Fibroblast of the aortic adventitia (primary cell): ENCODE data around the gene RSBN1. TPM values are rescaled to one million over a fixed set of nuclear protein-coding genes. Genes with fewer than 3 reads are reported as not detected.
"Not testable (repeated sequence)": the region's sequence is repeated elsewhere in the genome, so short reads cannot be mapped to it uniquely, and the experiment has no call there.

ENCODE experiments used
- DNase-seq: peaks from one replicate; pipeline ENCODE4 v3.0.0-alpha.2; 2010; ENCODE audit warnings: low read depth
- H3K4me3 ChIP-seq: 2 replicates; pipeline ENCODE4 v1.5.1; 2011; ENCODE audit warnings: low read depth, mild to moderate bottlenecking, control low read depth, low read length, moderate library complexity
- CTCF ChIP-seq: IDR thresholded peaks from 2 replicates; pipeline ENCODE4 v1.5.1; 2011; ENCODE audit warnings: mild to moderate bottlenecking, low read length, control low read depth, inconsistent platforms; ENCODE audit not compliant: insufficient read depth
- total RNA-seq: library from RNA; depleted of rRNA; stranded (reverse); fragments of >200 nt; gene quantifications from 2 replicates; pipeline ENCODE4 v1.2.3, GENCODE V29; 2012; ENCODE audit warnings: low replicate concordance

Gene RSBN1
- total RNA-seq, 1 donor, result 9.2 TPM

- DNase-seq, result no peak
- no peak overlapping the region for H3K4me3 ChIP-seq
- TF ChIP-seq CTCF, result no peak
These were observed 45.5 kb upstream of the RSBN1 start for GRCh38 chr1:113857776-113858175.

DNA sequence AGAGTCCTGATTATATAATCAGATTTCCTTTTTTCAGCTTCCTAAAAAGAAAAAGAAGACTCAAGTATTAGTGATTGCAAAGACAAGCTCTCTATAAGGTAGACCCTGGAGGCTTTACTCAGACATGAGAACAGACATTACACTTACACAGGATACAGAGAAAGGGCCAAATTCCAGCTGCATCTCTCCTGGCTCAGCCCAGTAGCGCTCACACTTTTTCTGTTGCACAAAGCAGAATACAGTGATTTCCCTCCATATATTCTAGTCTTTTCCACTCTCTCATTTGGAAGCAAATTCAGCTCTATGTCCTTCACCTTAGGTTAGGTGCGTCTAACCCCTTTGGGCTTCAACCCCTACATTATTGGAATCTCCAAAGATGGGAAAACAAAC is 44.1 kb upstream of the RSBN1 start:
- DNase-seq, result no peak
- H3K4me3 ChIP-seq, result no peak overlapping the region
- no peak for TF ChIP-seq CTCF

DNA sequence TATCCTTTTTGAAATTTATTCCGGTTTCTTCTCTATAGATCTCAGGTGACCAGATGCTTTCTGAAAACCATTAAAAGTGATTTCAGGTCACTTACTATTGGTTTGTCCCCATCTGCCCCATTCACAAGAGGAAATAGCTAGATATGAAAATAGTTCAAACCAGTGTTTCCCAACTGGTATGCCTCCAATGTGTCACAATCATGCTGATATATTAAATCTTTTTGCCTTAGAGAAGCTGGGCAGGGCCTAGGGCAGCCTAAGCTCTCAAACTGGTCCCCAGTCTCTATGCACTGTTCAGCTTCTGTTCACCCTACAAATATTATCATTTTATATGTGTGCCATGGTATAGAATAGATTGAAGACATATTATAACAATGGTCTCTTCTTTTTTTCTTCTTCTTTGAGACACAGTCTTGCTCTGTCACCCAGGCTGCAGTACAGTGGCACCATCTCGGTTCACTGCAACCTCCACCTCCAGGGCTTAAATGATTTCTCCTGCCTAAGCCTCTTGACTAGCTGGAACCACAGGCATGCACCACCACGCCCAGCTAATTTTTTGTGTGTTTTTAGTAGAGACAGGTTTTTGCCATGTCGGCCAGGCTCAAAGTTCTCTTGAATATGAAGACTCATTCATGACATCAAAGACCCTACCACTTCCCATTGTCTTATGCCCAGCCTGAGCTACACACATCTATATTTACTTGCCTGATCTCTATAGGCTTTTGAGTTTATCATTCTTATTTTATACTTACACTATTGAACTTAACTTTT is 43.5 kb upstream of the RSBN1 start:
- no peak for DNase-seq
- no peak for TF ChIP-seq CTCF
- no peak overlapping the region for H3K4me3 ChIP-seq

DNA sequence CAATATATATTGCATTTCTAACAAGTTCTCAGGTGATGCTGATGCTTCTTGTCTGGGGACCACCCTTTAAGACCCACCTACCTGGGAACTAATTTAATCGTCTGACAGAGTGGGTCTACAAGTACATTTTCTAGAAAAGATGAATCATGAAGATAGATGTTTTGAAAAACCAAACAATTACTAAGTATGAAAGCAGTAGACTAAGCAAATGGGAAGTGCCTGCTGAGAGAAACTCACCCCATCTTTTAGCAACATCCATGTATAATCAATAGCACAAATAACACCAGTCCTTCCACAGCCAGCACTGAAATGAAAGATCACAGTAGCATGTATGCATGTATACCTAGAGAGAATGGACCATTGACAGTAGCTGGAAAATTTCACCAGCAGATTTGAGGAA is 42.0 kb upstream of the RSBN1 start:
- no peak for TF ChIP-seq CTCF
- no peak for DNase-seq
- H3K4me3 ChIP-seq, result no peak overlapping the region

DNA sequence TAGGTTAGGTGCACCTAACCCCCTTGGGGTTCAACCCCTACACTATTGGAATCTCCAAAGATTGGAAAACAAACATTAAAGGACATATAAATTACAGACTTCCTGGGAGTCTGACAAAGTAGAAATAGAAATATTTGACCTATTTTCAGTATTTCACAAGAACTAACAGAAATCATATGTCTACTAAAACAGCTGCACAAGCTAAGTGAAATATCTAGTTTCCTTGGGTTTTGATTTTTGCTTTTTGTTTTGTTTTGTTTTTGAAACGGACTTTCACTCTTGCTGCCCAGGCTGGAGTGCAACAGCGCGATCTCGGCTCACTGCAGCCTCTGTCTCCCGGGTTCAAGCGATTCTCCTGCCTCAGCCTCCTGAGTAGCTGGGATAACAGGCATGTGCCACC is 40.4 kb upstream of the RSBN1 start:
- H3K4me3 ChIP-seq, DNase-seq: not testable (repeated sequence)

- no peak for TF ChIP-seq CTCF
- DNase-seq, result no peak
These were observed 38.0 kb upstream of the RSBN1 start for GRCh38 chr1:113850127-113850796.

DNA sequence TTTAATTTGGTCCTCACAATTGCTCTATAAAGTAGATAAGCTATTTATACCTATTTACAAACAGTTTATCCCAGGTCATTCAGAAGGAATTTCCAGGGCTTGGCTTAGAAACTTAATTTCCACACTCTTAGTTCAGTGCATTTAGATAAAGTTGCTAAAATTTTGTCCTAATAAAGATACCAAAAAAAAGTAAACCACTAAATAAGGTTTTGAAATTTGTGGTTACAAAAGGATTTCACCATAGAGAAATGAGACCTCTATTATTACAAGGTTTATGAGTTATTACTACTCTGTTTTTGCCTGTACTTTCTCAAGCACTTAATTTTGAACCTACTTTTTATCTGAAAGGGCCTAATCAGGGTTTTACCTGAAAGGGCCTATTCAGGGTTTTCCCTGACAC is 36.8 kb upstream of the RSBN1 start:
- peak; percentile 19 for DNase-seq
- no peak for TF ChIP-seq CTCF
- H3K4me3 ChIP-seq, result no peak overlapping the region

More at GRCh38 chr1:113850127-113850796, 38.0 kb upstream of the RSBN1 start:
- H3K4me3 ChIP-seq, result no peak overlapping the region
